Endometrial microvascular endothelial cells (primary cell): ENCODE measurements around the gene ZNF428. TPM values are rescaled to one million over a fixed set of nuclear protein-coding genes. Genes with fewer than 3 reads are reported as not detected.
"Not testable (repeated sequence)": the region's sequence is repeated elsewhere in the genome, so short reads cannot be mapped to it uniquely, and the experiment has no call there.

ENCODE experiments used
- in situ Hi-C: cut with HindIII; loops from 2 replicates; pipeline ENCODE4 v1.10.0; 2017; ENCODE audit warnings: low sequenced_read_pairs, low pct_unique_long_range_greater_than_20kb; ENCODE audit errors: inconsistent ontology term
- total RNA-seq: library from RNA; depleted of rRNA; stranded (reverse); fragments of >200 nt; gene quantifications from one replicate; pipeline ENCODE4 v1.2.3, GENCODE V29; 2015; ENCODE audit errors: inconsistent ontology term

The ZNF428 gene
- total RNA-seq, 1 donor from 2014 or later: 62.4 TPM

DNA sequence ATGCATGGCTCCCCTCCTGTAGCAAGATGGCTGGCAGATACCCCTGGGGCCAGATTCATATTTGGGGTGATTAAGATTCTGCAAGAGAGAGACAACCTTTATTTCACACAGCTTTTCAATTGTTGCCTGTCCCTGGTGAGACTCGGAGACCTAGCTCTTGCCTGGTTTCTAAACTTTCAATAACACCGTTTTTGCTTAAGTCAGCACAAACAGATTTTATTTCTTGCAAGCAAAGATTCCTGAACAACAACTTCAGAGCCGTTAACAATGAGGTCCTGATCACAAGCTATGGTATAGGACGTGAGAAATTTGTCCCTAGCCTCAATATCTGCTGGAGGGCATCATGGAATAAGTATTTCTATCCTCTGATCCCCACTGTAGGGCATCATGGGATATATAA lies 23.1 kb upstream of the ZNF428 start:
- in situ Hi-C loops: no loop called here

DNA sequence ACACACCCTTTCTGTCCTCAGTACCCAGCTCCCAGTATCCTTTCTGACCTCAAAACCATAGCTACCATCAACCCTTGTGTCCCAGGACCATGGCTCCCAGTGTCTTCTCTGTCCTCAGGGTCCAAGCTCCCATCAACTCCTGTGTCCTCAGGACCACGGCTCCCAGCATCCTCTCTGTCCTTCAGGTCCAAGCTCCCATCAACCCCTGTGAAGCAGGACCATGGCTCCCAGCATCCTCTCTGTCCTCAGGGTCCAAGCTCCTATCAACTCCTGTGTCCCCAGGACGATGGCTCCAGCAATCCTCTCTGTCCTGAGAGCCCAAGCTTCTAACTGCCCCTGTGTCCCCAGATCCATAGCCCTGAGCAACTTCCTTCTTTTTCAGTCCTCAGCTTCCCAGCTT lies 21.9 kb upstream of the ZNF428 start:
- in situ Hi-C loops: no loop called here

DNA sequence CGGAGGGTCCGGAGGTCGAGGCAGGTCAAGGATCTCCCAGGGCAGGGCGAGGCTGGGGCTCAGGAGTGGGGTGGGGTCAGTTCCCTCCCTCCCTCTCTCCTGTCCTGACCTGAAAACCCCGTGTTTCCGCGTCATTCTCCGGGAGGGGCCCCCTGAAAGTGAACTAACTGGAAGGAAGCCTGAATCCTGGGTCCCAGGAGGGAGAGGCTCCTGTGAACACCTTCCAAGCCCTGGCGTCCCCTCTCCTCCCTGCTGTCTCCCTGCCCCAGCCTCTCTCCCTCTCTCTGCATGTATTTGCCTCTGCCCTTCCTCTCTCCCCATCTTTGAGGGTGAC lies 21.0 kb upstream of the ZNF428 start:
- in situ Hi-C loops: no loop called here

DNA sequence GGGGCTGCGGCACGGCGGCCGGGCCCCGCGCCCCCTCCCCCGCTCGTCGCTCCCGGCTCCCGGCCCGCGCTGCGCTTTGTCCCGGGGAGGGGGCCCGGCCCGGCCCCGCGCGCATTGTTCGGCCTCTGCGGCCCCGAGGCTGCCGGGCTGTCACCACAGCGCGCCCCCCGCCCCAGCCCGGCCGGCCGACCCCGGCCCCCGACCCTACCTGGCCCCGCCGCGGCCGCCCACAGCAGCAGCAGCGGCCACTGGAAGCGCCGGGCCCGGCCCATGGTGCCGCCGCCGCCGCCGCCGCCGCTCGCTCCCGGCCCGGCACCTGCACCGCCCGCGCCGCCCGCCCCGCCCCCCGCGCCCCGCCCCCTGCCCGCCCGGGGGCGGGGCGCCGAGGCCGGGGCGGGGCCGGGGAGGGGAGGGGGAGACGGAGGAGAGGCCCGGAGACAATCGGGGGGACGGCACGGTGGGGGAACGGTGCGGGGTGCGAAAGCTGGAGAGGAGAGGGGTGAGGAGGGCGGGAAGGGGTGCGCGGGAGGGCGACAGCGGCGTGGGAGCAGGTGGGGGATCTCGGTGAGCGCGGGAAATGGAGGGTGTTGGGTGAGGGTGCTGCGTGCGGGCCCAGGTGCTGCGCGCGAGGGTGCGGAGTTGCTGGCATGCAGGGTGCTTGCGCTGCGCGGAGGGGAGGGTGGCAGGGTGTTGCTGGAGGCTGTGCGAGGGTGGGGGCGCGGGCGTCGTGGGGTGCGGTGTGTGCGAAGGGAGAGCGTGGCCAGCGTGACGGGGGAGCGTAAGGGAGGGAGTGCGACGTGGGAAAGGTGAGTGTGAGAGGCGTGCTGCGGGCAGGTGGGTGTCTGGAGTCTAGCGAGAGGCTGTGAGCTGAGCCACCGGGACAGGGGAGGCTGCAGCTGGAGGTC lies 20.3 kb upstream of the ZNF428 start, which contains the start of gene CADM4:
Gene CADM4, minus strand, starts transcription at position 332 of the 905 bp plus-strand sequence. Its CDS starts 60 bp downstream, at position 272.
- in situ Hi-C loops: no loop called here

DNA sequence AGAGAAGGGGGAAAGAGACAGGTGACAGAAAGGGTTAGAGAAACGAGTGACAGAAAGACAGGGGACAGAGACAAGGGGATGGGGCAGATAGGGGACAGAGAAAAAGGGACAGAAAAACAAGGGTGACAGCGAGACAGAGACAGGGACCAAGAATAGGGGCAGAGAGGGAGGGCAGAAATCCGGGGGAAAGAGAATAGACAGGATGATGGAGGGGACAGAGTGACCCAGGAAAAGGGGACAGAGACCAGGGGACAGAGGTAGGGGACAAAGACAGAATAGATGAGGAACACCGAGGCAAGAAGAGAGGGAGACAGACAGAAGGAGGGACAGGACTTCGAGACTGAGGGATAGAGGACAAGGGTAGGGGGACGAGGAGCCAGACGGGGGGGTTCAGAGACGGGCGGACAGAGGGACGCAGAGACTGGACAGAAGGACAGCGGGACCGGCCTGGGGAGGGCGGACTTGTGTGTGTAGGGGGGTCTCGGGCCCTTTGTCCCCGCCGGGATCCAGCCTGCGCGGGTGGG lies 19.6 kb upstream of the ZNF428 start:
- in situ Hi-C loops: no loop called here

DNA sequence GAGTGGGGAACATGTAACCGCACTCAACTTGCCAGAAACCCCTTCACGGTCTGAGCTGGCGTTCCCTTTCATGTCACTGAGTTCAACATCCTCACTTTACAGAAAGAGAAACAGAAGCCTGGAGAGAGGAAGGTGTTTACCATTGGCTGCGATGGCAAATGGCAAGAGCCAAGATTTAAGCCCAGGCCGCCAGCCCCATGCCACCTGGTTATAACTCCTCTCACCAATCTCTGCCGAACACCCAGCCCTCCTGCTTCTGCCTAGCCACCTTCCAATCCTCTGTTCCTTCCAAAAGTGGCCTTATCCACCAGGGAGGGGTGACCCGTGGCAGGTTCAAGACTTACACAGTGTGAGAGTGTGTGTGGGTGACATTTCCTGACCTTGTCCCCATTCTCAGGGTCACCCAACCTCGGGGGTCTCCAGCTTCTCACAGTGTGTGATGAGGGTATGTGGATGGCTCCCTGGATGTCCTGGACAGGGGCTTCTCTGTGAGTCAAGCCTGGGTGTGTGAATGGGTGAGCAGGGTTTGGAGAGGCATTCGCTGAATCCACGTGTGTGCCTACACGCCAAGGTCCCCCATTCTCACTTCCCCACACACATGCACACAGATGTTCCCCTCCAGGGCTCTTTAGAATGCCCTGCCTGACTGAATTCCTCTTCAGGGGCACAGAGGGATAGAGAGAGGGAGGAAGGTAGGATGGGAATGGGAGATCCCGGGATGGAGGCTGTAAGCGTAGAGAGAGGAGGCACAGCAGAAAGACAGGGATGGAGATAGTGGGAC lies 19.0 kb upstream of the ZNF428 start:
- in situ Hi-C loops: no loop called here

DNA sequence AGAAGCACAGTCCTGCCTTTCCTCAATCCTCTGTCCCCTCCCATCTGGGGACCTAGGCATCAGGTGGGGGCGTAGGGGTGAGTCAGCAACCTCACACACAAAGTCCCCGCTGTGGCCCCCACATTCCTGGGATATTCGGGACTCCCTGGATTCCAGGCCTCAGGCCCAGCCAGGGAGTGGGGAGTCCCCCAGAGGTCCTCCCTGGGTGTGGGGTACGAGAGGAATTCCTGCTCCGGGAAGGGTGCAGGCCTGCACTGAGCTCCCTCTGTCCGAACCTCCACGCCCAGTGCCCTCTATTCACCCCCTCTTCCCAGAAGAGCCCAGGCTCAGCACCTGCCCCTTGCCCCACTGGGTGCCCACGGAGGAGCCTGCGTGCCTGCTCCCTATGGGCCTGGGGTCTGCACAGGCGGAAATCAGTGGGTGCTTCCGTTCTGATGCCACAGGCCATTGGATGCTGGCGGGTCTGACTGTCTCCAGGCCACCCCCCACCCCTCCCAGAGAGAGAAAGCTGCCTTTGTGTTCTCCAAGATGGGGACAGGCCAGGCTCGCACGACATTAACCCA lies 16.8 kb upstream of the ZNF428 start:
- in situ Hi-C loops: no loop called here

DNA sequence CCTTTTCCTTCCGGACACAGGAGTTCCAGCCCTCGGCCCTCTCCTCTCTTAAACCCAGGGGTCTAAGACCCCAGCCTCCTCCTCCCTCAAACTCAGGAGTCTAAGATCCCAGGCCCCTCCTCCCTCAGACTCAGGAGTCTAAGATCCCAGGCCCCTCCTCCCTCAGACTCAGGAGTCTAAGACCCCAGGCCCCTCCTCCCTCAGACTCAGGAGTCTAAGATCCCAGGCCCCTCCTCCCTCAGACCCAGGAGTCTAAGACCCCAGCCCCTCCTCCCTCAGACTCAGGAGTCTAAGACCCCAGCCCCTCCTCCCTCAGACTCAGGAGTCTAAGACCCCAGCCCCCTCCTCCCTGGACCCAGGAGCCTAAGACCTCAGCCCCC lies 16.1 kb upstream of the ZNF428 start:
- in situ Hi-C loops: not testable (repeated sequence)

DNA sequence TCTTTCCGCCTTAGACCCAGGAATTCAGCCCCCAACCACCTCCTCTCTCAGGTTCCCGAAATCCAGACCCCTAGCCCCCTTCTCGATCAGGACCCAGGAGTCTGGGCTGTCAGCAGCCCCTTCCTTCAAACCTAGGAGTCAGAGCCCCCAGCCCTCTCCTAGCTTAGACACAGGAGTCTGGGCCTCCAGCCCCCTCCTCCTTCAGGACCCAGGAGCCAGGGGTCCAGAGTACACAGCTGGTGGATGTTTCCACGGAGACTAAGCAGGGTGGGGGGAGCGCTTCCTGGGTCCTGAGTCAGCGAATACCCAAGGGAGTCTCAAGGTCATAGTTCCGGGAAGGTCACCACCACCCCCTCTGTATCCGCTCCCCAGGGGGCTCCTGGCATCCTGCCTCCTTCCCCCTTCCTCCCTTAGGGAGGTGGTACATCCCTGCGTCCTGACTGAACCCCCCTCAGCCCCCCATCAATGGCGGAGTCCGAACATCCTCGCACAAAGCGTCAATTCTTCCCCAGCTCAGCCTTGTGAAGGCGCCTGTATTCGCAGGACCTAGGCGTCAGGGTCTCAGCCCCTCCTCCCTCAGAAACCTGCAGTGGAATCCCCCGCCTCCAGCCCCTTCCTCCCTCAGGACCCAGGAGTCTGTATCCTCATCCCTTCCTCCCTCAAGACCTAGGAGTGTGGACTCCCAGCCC lies 15.6 kb upstream of the ZNF428 start:
- in situ Hi-C loops: no loop called here

DNA sequence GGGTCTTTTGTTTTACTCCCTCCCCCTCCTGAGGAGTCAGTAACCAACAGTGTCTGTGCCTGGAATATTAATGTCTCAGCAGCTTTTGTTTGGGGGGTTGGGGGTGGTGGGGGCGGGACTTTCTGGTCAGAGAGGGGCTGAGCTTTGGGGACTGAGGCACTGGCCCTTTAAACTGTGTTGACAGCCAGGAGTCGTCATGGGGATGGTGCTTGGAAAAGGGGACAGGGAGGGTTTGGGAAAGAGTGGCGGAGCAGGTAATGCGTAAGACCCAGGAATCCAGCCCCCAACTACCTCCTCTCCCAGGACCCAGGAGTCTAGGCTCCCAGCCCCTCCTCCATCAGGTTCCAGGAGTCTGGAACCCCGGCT lies 15.1 kb upstream of the ZNF428 start:
- in situ Hi-C loops: no loop called here

DNA sequence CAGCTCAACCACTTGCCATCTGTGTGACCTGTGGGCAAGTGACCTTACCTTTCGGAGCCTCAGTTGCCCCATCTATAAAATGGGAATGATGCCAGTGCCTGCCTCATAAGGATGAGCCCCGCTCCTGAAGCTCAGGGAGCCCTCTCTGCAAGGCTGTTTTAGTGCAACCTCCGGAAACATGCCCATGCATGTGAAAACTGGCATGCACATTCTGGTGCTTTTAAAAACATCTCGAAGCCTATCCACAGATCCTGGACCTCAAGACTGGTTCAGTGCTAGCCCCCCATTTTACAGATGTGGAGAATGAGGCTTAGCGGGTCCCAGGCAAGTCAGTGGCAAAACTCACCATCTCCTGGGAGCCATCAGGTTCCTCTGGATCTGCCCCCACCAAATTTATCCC lies 14.6 kb upstream of the ZNF428 start:
- in situ Hi-C loops: no loop called here

DNA sequence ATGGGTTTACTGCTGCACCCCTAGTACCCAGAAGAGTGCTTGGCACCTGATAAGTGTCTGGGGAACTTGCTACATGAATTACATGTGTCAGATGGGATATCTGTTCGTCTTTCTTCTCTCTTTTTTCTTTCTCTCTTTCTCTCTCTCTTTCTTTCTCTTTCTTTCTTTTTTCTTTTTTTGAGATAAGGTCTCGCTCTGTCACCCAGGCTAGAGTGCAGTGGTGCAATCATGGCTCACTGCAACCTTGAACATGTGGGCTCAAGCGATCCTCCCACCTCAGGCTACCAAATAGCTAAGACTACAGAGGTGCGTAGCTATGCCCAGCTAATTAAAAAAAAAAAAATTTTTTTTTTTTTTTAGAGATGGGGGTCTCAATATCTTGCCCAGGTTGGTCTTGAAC lies 14.1 kb upstream of the ZNF428 start:
- in situ Hi-C loops: no loop called here

DNA sequence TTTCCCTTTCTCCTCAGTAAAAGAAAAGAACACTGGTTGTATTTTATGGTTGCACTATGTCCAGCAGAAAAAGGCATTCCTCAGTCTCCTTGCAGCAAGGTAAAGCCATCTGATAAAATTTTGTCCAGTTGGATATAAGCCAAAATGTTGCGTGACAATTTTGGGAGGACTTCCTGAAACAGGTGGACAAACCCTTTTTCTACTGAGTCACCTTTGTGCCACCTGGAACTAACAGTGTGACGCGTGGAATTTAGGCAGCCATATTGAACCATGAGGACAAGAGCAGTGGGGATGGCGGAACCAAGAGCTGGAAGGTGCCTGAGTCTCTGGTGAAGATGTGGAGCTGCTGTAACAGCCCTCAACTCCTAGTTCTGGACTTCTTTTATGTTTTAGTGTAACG lies 12.1 kb upstream of the ZNF428 start:
- in situ Hi-C loops: no loop called here

DNA sequence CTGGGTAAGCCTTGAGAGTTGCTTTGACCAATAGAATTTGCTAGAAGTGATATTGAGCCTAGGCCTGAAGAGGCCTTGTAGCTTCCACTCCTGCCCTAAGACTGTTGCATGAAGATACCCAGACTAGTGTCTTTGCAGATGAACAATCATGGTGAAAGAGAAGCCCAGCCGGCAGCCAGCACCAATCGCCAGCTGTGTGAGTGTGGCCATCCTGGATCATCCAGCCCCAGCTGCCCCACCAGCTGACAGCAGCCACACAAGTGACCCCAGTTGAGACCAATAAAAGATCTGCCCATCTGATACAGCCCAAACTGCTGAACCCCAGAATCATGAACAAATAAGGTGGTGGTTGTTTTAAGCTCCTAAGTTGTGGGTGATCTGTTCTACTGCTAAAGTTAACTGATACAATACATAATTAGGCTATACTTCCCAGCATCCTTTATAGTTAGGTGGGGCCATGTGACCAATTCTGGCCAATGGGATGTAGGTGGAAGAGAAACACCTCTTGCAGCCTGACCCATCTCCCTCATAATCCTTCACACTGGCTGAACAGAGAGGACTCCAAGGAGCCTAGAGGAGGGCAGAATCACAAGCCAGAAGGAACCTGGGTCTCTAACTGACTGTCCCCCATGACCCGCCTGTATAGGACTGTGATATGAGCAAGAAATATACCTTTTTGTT lies 9.4 kb upstream of the ZNF428 start:
- in situ Hi-C loops: no loop called here

DNA sequence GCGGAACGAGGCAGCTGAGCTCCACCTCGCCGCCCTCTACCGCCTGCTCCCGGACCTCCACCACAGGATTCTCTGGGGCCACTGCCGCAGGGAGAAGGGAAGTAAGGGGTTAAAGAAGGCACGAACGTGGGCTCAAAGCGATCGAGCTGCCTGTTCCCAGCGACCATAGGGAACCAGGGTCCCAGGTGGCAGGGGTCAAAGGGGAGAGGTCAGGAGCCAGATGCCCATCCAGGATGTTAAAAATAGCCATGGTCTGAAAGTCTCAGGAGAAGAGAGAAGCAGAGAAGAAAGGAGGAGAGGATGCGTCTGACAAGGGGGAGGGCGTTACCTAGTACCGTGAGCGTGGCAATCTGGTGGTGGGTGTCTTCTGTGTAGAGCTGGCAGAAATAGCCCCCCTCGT lies 7.4 kb upstream of the ZNF428 start:
- in situ Hi-C loops: no loop called here

DNA sequence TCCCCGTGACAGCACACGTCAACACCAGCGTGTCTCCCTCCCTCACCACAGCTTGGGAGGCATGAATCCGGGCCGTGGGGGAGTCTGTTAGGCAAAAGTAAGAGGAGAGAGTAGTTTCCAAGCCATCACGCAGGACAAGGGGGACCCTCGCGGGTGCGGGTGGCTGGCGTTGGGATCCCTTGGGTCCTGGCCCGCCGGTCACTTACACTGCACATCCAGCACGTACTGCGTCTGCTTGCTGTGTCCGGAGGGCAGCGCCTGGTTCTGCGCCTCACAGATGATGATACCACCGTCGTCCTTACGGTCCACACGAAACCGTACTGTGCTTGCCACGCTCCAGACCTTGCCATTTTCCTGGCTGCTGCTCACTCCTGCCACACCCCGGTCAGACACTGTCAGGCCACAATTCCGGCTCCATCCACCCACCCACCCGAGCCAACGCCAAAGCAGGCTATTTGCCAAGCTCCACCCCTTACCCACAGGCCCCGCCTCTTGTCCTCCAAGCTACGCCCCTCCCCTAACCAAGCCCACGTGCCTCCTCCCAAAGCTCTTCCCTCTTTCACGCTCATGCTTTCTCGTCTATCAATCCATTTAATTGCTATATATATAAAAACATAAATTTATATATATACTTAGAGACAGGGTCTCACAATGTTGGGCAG lies 6.6 kb upstream of the ZNF428 start:
- in situ Hi-C loops: no loop called here

DNA sequence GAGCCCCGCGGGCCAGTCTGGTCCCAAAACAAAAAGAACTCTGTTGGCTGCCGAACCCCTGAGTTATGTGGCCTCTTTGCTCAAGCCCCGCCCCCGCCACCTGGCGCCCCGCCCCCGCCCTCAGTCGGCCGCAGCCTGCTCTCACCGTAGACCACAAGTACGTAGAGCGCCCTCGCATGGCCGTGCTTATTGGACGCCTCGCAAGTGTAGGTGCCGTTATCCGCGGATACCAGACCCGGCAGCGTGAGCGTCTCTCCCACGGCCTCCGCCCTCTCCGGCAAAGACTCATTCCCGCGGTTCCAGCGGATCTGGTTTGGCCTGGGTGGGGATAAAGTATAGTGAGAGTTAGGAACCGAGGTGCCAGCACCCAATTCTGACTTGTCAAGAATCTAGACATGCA lies 5.5 kb upstream of the ZNF428 start:
- in situ Hi-C loops: no loop called here
